Ishikawa (cell line): ENCODE data around the gene RHO.

ENCODE experiments used
- CEBPB ChIP-seq: IDR thresholded peaks from 2 replicates; pipeline ENCODE4 v1.6.1; 2012
- CREB1 ChIP-seq: IDR thresholded peaks from 2 replicates; pipeline ENCODE4 v1.6.1; 2012; ENCODE audit warnings: low read depth
- EGR1 ChIP-seq: IDR thresholded peaks from 2 replicates; pipeline ENCODE4 v1.6.1; 2012
- EP300 ChIP-seq: IDR thresholded peaks from 2 replicates; pipeline ENCODE4 v1.6.1; 2012; ENCODE audit warnings: borderline replicate concordance
- FOXM1 ChIP-seq: IDR thresholded peaks from 2 replicates; pipeline ENCODE4 v1.6.1; 2012; ENCODE audit warnings: low read depth, borderline replicate concordance
- NFIC ChIP-seq: IDR thresholded peaks from 2 replicates; pipeline ENCODE4 v1.6.1; 2012
- RAD21 ChIP-seq: IDR thresholded peaks from 2 replicates; pipeline ENCODE4 v1.6.1; 2012; ENCODE audit warnings: low read depth
- REST ChIP-seq: IDR thresholded peaks from 2 replicates; pipeline ENCODE4 v1.6.1; 2012; ENCODE audit warnings: low read depth, mild to moderate bottlenecking
- TAF1 ChIP-seq: IDR thresholded peaks from 2 replicates; pipeline ENCODE4 v1.6.1; 2012; ENCODE audit warnings: low read depth, mild to moderate bottlenecking
- TCF12 ChIP-seq: IDR thresholded peaks from 2 replicates; pipeline ENCODE4 v1.6.1; 2012; ENCODE audit warnings: low read depth
- TEAD4 ChIP-seq: IDR thresholded peaks from 2 replicates; pipeline ENCODE4 v1.6.1; 2012
- YY1 ChIP-seq: IDR thresholded peaks from 2 replicates; pipeline ENCODE4 v1.6.1; 2012; ENCODE audit warnings: low read depth
- ZBTB7A ChIP-seq: IDR thresholded peaks from 2 replicates; pipeline ENCODE4 v1.6.1; 2012; ENCODE audit warnings: low read depth
- TF ChIP-seq, protein P1 (sequence below): IDR thresholded peaks from 2 replicates; pipeline ENCODE4 v1.6.1; 2012
- TF ChIP-seq, protein P2 (sequence below): IDR thresholded peaks from 2 replicates; pipeline ENCODE4 v1.6.1; 2012

The RHO gene

GRCh38 chr3:129562803-129563202, 34.4 kb downstream of the RHO start:
- TF ChIP-seq TAF1 (no peak), CEBPB (no peak), YY1 (no peak), RAD21 (no peak)
- TF ChIP-seq, protein P1, sequence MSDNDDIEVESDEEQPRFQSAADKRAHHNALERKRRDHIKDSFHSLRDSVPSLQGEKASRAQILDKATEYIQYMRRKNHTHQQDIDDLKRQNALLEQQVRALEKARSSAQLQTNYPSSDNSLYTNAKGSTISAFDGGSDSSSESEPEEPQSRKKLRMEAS: no peak

DNA sequence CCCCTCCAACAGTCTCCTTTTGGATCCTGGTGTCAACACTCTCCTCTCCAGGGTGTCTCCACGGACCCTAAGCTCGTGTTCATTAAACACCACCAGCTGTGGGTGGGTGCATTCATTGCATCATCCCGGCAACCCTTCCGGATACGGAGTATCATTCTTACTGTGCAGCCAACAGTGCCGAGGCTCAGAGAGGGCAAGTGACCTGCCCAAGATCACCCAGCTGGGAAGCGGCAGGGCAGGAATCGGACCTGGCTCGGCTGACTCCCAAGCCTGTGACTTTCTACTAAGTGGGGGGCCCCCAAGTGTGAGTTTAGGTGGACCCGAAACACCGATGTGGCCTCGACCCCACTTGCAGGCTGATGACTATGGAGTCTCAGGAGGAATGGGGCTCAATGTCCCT, 34.9 kb downstream of the RHO start:
- TF ChIP-seq ZBTB7A (no peak), FOXM1 (no peak), NFIC (no peak), EGR1 (no peak), CEBPB (no peak), TEAD4 (no peak), RAD21 (no peak), YY1 (no peak), REST (no peak)
- TF ChIP-seq, protein P1: no peak

DNA sequence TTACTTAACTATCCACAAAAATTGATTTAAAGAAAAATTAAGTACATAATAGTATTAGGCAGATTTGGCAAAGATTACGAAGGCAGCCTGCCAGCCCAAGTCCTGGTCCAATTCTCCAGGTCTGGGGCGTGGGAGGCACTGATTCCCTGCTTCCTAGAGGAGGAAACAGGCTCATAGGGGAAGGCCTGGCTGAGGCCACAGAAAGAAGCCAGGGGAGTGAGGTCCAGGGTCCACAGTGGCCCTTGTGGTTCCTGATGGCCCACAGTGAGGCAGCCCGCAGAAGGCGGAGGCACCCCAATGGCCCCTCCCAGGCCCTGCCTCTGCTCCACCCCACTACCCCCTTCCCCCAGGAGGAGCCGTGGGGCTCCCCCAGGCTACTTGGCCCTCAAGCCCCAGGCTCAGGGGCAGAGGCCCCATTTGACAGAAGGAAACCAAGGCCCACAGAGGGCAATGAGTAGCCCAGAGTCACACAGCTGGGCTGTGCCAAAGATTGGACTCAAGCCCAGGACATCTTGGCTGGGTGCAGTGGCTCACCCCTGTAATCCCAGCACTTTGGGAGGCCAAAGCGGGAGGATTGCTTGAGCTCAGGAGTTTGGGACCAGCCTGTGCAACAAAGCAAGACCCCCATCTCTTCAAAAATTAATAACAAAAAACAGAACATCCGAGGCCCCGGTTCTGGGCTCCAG, 35.6 kb downstream of the RHO start:
- TF ChIP-seq FOXM1 (no peak), EP300 (no peak), TEAD4 (no peak), REST (no peak), CEBPB (no peak), NFIC (no peak), RAD21 (no peak), TCF12 (no peak), ZBTB7A (no peak), CREB1 (no peak), TAF1 (no peak), YY1 (no peak), EGR1 (no peak)
- TF ChIP-seq, protein P2, sequence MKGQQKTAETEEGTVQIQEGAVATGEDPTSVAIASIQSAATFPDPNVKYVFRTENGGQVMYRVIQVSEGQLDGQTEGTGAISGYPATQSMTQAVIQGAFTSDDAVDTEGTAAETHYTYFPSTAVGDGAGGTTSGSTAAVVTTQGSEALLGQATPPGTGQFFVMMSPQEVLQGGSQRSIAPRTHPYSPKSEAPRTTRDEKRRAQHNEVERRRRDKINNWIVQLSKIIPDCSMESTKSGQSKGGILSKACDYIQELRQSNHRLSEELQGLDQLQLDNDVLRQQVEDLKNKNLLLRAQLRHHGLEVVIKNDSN: no peak
- TF ChIP-seq, protein P1: no peak

DNA sequence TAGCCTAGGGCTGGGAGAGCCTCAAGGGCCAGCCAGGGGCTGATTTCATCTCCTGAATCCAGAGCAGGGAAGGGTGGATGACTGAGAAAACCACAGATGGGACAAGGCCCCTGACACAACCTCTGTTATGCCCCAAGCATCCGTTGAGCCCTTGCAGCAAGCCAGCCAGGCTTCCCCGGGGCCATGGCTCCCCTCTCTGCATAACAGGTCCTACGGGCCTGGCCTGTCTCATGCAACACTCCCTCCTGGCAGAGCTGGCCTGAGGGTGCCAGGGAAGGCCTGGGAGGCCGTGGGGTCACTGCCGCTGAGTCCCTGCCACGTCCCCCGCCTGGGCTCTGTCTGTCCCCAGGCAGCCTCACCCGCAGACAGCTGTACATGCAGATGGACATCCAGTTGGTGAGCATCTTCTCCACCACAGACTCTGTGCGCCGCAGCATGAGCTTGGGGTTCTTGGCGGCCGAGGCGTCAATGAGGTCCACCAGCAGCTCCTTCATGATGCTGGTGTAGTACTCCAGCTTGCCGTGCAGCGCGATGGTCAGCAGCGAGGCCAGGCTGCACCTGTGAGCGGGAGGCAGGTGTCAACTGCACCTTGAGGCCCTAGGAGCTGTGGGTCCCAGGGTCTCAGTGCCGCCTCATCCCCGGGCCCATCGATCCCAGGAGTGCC, 36.7 kb downstream of the RHO start:
- TF ChIP-seq TEAD4 (no peak), EGR1 (no peak), TAF1 (no peak), EP300 (no peak), TCF12 (no peak), CEBPB (no peak), YY1 (no peak), NFIC (no peak), REST (no peak), RAD21 (no peak), CREB1 (no peak)
- TF ChIP-seq, protein P1: no peak

DNA sequence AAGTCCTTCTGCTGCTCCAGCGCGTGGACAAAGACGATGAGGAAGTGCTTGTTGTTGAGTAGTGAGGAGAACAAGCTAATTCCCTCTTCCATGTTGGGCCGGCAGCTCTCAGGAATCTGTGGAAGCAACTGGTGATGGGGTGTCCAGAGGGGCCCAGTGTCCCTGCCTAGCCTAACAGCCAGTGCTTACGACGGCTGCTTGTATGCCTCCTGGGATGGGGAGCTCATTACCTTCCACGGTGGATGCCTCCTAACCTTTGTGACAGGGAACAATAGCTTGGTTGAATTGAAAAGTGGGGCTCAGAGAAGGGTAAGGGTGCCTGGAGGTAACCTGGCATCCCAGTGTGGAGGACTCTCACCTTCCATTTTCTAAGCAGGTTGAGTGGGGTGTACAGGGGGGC, 37.5 kb downstream of the RHO start:
- TF ChIP-seq RAD21 (no peak), TCF12 (no peak), TAF1 (no peak), ZBTB7A (no peak), TEAD4 (no peak), EP300 (no peak), YY1 (no peak), EGR1 (no peak), REST (no peak), FOXM1 (no peak), CREB1 (no peak)
- TF ChIP-seq, protein P2: no peak
